Prostate gland (tissue), 2 donors: ENCODE measurements around the gene SLC38A8.

Experiments
- CTCF ChIP-seq, 4 experiments: fragments of 200-600 bp in 2 of 4; fragments of 450-650 bp in 2 of 4; sonication (generic) in 2 of 4; IDR thresholded peaks; 1 replicate in 3 of 4; 2 replicates in 1 of 4; pipeline ENCODE4 v1.5.1; 2016 to 2019; ENCODE audit warnings: antibody characterized with exemption in 4 of 4, mild to moderate bottlenecking in 2 of 4, moderate library complexity in 2 of 4
- POLR2A ChIP-seq: fragments of 450-650 bp; IDR thresholded peaks from one replicate; pipeline ENCODE4 v1.6.1; 2016; ENCODE audit warnings: antibody characterized with exemption, mild to moderate bottlenecking
- POLR2AphosphoS5 ChIP-seq: sonication (generic); formaldehyde crosslinking; IDR thresholded peaks from one replicate; pipeline ENCODE4 v1.6.1; 2017; ENCODE audit warnings: antibody characterized with exemption

GRCh38 chr16:84056933-84057332 is 14.3 kb upstream of the SLC38A8 start:
- no peak for TF ChIP-seq CTCF (IDR thresholded peaks at IDR 0.05)
- TF ChIP-seq POLR2AphosphoS5 = no peak
- no peak for TF ChIP-seq POLR2A
